AG08396 (cell line): ENCODE measurements around the gene PIK3AP1.

Experiments used
- DNase-seq: peaks from one replicate; pipeline ENCODE4 v3.0.0; 2012; ENCODE audit warnings: low spot score, mixed read lengths

The PIK3AP1 gene

DNA sequence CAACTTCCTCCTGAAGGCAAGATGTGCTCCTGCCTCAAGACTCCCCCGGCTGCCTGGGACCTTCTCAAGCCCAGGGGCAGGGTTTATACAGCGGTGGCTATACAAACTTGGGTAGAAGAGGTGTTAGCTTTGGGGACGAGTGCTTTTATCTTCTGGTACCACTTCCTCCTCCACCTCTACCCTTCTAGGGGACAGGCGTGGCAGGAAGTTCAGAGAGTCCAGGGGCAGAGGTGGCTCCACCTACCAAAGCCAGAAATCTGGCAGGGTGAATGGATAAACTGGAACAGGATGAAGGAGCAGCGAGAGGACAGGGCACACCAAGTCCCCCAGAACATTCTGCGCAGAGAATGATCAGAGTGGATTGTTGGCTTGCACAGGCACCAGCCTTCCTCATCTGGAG lies 109.5 kb downstream of the PIK3AP1 start:
- DNase-seq, result no peak

DNA sequence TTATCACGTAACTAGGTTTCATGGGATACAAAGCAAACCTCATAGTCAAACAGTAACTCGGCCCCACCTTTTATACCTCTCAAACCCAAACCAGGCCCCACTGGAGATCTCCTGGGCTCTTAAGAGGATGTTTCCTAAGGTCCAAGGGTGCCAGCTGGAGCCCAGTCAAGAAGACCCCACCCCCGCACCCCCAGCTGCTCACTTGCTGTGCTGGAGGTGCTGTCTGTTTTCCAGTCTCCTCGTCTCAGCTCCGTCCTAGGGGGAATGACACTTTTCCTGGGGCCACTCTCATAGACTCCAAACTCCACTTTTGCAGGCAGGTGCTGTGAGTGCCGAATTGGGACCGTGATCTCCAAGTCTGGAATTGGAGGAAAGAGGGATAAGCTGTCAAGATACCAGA lies 110.8 kb downstream of the PIK3AP1 start:
- no peak for DNase-seq

DNA sequence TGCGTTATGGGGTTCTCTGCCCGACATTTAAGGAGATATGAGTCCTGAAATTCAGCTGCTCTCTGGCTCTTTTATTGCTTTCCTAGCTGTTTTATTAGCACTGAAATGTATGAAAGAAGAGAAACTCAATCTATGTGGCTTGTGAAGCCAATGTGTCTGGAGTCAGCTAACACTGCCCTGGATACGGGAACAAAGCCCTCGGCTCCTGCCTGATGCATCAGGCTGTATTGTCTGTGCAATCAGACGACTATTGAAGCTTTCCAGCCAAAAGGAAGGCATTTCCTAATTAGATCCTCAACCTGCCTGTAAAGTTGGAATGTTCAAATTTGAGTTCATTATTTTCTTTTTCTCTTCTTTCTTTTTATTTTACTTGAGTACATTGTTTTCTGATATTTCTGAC lies 111.5 kb downstream of the PIK3AP1 start:
- DNase-seq, result no peak

DNA sequence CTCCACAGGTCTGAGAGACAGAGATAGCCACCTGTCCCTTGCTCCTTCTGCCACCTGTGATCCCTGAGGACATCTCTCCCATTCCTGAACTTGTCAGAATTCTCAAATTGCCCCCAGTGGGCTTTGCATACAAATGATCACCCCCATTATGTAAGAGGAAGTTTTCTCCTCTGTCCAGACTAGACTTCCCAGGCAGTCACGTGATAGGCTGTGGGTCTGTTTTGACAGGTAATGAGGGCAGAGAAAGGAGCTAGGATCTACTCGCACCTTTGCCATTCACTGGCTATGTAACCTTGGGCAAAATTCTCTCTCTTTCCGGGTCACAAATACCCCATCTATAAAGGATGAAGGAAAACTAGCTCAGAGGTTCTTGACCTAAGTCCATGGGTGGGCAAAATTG lies 112.1 kb downstream of the PIK3AP1 start:
- no peak for DNase-seq

DNA sequence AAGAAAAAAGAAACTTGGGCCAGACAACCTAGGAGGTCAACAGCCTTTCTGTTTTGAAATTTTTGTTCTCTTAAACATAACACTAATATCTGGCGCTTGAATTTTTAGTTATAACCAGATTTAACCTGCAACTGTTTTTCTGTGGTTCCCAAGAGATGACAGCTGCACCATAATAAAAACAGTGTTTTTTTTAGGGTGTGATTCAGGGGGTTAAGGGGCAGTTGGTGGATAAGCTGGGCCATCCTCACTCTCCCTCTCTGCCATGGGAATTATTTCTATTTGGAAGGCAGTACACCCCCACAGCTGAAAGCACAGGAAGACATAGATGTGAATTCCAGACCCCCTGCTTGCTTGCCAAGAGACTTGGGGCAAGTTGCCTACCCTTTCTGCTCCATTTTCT lies 113.4 kb downstream of the PIK3AP1 start:
- no peak for DNase-seq

DNA sequence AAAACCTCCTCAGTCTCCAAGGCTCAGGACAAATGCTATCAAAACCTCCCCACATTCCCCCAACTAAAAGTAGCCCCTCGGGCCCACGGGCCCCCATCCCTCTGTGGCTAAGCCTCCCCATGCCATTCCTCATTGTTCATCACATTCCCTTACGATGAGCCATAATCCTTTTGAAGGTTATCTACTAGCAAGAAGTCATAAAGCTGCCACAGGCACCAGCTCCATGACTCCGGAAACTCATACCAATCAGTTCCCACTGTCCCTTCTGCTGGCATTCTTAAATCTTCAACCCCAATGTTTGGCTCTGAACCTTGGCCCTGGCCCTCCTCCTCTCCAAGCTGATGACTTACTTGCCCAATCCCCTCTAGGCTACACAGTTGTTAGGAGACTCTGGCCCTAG lies 114.1 kb downstream of the PIK3AP1 start:
- no peak for DNase-seq

DNA sequence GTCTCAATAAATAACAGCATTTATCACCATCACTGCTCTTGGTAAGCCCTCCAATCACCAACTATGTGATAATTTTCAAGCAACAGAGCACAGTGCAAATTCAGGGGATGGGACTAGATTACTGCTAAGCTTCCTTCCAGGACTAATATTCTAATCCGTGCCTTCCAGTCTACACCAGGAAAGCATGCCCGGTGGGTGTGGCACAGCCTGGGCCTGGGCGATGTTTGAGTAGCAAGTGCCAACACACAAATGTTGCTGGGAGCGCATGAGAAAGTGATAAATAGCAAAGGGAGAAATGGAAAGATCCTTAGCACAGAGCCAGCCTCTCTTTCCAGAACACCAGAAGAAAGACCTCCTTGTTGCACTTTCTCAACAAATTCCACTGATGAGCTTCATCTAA lies 120.0 kb downstream of the PIK3AP1 start:
- no peak for DNase-seq

DNA sequence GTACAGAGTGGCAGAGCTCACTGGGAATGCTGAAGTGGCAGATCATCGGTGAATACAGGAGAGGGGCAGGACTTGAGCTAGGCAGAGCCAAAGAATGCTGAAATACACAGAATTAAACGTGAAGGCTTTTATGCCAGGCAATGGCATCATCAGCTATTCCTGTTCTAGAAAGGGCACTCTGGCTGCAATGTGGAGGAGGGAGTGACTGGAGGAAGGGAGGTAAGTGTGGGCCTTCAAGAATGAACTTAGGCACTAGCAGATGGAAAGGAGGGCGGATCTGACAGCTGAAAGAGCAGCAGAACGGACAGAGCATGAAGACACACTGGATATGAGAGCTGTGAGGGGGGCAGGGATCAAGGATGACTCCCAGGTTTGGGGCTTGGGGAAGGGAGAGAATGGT lies 121.5 kb downstream of the PIK3AP1 start:
- DNase-seq, result no peak

DNA sequence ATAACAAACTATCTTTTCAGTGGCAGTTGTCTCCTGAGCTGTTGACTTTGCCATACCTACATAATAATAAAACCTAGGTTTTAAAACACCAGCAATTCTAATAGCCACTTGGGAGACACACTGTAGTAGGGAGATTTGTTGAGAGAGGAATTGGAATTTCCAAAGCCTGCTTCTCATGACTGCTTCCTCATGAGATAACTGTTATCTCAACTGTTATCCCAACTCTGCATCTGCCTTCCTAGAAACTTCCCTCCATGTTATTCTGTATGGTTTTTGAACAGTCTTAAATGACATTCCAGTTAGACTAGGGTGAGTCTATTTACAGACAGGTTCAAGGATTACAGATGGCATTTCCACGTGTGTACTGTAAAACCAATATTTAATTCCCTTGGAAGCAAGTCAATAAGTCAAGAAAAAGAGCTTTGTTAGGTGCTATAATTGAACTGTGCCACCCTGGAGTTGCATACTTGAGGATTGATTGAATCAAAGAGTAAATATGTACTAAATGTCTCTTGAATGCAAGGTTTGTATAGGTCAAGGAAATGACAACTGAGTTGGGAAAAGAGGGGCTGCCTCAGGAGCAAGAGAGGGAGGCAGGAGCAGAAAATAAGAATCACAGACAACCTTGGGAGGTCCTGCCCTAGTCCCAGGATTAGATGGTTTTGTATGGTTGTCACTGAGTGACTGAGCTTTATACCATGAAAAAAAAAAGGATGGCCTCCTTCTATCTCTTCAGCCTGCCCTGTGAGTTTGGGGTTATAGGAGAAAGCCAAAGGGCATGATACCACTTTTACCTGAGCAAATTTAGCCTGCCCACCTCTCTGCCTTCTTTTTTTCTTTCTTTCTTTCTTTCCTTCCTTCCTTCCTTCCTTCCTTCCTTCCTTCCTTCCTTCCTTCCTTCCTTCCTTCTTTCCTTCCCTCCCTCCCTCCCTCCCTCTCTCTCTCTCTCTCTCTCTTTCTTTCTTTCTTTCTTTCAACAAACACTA lies 123.6 kb downstream of the PIK3AP1 start:
- no peak for DNase-seq

DNA sequence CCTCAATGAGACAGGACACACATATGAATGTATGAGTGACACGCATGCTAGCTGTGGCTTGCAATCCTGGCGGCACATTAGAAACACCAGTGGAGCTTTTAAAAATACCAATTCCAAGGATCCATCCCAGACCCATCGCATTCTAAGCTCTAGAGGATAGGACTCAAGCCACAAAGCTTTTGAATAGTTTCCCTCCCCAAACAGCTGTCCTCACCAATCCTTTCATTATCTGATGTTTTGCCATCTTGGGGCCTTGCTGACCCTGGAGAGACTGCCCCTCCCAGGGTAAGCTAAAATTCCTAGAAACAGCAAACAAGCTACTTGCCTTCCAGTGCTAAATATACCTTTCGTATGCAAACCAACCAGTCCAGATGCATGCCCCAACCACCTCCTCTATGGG lies 124.6 kb downstream of the PIK3AP1 start:
- DNase-seq, result no peak

DNA sequence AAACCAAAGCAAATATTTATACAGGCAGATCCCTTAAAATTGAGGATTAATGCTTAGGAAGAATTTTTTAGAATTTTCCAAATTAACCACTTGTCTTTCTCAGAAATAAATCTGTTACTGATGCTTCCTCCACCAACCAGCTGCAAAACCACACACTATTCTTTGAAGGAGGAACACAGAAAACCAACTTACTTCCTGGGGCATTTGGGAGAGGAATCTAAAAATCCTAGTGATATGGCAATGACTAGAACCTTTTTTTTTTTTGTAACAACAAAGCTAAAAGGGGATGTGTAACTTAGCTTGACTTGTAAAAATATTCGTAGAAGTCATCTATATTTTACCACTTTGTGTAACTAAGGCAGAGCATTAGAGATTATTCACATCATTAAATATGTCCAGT lies 128.4 kb downstream of the PIK3AP1 start:
- no peak for DNase-seq

DNA sequence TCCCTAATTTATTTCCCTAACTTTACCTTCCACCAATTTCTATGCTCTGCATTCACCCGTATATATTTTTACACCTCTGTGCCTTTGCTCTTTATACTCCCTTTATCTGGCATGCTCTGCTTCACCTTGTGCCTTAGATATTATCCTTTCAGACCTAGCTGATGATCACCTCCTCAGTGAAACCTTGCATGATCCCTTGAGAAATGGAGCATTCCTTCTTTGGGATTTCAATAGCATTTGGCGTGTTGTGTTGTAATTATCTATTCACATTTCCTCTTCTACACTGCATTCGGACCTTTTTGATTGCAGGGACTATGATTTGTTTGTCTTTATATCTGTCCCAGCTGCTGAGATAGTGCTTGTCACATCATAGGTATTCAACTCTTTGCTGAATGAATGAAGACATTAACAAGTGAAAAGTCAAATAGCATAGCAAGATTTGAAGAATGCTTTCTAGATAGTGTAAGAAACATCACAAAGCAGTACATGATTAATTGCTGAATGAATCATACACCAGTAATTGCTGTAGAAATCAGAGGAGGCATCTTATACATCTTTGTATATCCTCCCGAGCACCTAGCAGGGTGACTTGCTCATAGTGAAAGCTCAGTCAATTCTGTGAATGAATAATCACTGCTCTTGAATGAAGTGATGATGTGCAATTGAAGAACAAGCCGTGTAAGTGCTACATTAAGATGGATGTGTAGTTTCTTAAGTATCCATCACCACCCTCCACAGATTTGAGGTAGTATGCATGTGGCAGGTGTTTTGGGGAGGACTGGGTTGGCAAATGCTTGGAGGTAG lies 131.5 kb downstream of the PIK3AP1 start:
- DNase-seq, result no peak

DNA sequence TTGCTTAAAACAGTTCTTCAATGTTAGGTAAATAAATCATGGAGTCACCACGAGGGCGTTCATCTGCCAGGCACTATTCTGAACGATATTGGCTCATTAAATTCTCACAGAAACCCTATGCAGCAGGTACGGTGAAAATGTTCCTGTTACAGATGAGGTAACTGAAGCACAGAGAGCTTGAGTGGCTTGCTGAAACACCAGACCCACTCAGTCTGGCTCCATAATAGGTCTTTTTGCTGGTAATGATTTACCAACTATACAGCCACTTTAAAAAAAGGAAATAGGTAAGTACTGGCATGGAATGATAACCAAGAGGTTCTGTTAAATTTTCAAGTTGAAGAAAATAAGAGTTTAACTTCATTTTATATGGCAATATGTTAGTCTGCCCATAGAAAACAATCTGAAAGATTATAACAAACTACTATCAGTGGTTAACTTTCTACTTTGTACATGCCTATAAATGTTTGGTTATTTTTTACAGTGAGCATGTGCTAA lies 132.2 kb downstream of the PIK3AP1 start:
- no peak for DNase-seq

DNA sequence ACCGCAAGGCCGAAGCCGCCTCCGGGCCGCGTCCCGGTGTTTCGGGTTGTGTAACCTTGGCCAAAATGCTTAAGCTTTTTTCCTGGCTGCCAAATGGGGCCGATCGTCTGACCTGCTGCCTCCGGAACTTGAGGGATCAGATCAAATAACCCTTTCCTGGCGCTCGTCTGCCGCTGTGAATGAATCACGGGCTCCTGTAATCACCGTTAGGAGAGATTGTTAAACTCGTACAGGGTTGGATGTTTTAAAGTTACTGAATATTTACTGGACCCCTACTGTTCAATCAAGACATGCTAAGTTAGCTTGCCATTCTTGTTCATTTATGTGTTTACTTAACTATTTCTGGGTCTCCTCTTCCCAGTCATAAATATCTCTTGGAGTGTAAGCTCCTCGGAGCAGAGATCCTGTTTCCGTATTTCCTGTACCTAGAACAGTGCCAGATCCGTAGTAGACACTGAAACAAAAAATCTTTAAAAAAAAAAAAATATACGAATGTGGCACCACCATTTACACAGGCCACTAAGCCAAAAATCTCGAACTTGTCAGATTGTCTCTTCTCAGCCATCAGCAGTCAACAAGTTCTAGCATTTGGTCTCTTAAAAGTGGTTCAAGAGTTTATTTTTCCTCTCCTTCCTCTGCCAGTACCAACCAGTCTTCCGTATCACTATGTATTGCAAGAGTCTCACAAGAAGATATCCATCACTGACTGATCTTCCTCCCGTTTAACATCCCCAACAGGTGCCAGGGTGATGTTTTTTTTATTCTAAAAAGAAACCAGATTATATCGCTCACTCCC lies 132.9 kb downstream of the PIK3AP1 start:
- no peak for DNase-seq

DNA sequence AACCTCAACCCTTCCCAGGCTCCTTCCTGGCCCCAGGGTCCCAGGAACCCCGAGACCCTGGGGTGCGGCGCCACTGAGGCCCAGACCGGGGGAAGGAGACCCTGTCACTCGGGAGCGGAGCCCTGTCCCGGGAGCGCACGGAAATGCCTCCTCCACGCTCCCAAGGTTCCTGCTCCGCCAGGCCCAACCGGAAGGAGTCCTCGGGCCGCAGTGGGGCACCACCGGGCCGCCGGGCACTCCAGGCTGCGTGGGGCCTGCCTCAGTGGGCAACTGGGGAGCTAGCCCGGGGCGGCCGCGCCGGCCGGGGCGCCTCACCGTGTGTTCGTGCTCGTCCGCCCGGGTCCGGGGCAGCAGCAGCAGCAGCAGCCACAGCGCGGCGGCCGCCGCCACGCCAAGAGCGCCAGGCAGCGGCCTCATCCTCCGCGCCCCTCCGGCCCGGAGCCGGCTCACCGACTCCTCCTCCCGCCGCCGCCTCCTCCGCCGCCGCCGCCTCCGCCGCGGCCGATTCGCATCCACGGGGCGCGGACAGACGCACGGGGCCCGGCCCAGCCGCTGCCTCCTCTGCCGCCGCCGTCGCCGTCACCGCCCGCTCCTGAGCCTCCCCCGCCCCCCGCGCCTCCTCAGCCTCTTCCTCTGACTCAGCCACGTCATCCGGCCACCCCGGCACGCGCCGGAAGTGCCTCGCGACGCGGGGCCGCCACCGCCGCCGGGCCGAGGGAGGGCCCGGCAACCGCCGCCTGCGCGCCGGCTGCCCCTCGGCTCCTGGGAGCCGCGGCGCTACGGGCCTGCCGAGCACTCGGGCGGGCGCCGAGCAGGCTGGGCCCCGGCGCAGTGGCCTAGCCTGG lies 133.7 kb downstream of the PIK3AP1 start, which contains the start of gene TM9SF3:
Gene TM9SF3 (minus strand): TSS at position 594 of the 845 bp plus-strand sequence. CDS start 177 bp downstream, at position 417.
- DNase-seq, result peak; percentile 95

DNA sequence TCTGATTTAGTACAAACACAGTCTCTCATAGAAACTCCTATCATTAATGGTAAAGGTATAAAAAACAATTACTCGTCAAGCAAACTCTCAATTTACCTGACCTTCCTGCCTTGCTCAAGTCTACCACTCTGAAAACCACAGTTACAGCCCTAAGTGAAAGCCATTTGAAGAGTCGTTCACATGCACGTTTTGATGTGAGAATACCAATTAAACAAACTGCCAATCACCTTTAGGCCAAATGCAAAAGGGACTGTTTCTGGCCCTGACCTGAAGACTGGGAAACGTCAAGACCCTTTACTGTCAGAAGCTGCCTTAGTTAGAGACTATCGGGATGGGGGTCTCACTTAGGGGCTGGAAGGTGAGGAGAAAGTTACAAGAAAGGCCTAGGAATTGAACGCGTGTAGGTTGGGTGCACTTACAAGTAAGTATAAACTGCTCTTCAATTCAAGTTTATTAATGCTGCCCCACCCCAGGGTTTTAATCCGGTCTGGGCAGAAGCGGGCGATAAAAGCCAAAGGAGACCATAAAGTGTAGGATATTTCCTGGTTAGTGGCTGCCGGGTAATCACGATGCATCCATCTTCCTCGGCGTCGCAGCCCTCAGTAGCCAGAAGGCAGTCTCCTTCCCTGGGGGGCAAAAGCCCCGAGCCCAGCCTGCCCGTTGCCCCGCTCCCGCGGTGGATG lies 134.4 kb downstream of the PIK3AP1 start:
- no peak for DNase-seq

DNA sequence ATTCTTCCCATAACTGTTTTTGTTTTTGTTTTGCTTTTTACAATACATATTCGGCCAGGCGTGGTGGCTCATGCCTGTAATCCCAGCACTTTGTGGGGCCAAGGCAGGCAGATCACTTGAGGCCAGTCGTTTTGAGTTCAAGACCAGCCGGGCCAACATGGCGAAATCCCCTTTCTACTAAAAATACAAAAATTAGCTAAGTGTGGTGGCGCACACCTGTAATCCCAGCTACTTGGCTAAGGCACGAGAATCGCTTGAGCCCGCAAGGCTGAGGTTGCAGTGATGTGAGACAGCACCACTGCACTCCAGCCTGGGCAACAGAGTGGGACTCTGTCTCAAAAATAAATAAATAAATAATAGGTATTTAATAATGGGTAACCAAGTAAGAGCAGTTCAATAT lies 135.8 kb downstream of the PIK3AP1 start:
- no peak for DNase-seq

DNA sequence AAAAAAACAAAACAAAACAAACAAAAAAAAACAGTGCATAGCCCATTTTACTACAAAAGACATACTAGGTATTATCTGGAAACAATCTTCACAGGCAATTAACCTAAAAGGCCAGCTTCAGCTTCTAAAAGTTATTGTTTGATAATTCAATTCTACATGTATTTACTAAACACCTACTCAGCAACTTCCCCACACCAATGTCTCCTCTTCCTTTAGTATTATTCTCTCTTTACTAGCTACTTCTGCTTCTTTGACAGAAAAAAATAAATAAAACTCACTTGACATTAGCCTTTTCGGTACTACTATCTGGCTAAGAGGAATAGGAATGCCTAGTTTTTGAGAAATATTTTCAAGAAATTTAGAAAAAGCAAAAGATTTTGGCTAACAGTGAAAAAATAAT lies 136.3 kb downstream of the PIK3AP1 start:
- no peak for DNase-seq

DNA sequence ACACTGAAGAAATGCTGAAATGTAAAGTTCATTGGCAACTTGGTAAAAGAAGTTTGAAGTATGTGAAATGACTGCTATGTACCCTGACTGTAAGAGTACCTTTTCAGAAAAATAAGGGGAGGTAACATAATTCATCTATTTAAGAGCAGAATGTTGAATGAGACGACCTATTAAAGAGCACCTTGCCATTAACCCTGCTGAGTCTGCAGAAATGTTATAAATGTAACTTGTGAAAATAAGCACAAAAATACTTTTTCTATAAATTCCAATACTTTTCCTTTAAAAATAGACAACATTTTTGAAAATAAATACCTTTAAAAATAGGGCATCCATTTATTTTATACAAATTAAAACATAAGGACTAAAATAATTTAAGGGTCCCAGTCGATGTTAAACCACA lies 141.2 kb downstream of the PIK3AP1 start:
- no peak for DNase-seq

DNA sequence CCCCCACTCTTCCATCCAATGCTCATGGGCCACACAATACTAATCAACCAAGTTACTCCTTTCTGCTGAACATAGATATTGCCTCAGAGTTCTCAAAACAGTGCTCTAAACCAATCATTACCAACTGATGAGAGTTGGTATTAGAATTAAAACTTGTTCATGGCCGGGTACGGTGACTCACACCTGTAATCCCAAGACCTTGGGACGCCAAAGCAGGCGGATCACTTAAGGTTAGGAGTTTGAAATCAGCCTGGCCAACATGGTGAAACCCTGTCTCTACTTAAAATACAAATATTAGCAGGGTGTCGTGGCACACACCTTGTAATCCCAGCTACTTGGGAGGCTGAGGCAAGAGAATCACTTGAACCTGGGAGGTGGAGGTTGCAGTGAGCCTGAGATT lies 141.7 kb downstream of the PIK3AP1 start:
- no peak for DNase-seq
